GM10266 (cell line): ENCODE data around the gene LDB3.

Source experiments
- DNase-seq: peaks from one replicate; pipeline ENCODE4 v3.0.0; 2012; ENCODE audit errors: extremely low spot score
- CTCF ChIP-seq: IDR thresholded peaks from 2 replicates; pipeline ENCODE4 v1.5.1; 2012; ENCODE audit warnings: mild to moderate bottlenecking, low read depth; ENCODE audit not compliant: control insufficient read depth, insufficient read depth; ENCODE audit errors: missing control alignments

The LDB3 gene

GRCh38 chr10:86651631-86652331, 16.5 kb upstream of the LDB3 start:
- no peak for TF ChIP-seq CTCF
- no peak for DNase-seq

GRCh38 chr10:86652361-86653202, 15.7 kb upstream of the LDB3 start:
- TF ChIP-seq CTCF = no peak
- DNase-seq = no peak

- TF ChIP-seq CTCF = no peak
- no peak for DNase-seq
Observed at GRCh38 chr10:86653379-86653778, 14.9 kb upstream of the LDB3 start.

GRCh38 chr10:86653987-86654386, 14.3 kb upstream of the LDB3 start:
- no peak for DNase-seq

GRCh38 chr10:86654411-86655172, 13.7 kb upstream of the LDB3 start, which contains the start of gene OPN4:
OPN4 (plus strand) TSS chr10:86654547; CDS start chr10:86654784, 237 bp downstream.
- TF ChIP-seq CTCF = no peak
- DNase-seq = no peak

More at GRCh38 chr10:86653987-86654386, 14.3 kb upstream of the LDB3 start:
- no peak for TF ChIP-seq CTCF

GRCh38 chr10:86655173-86655540, 13.2 kb upstream of the LDB3 start:
- no peak for TF ChIP-seq CTCF
- no peak for DNase-seq
